Measurements from ENCODE around the gene LYPD5. TPM values are rescaled to one million over a fixed set of nuclear protein-coding genes. Genes with fewer than 3 reads are reported as not detected.

The LYPD5 gene
- total and polyA plus RNA-seq, 8 donors = 0.43 to 3.9 (median 1.6) TPM; not detected in 4

- TF ChIP-seq EP300 (IDR thresholded peaks at IDR 0.05) = no peak
- peaks cover 6 to 20% (median 15%) of the 10 kb centered on the region in 4 donors for H3K4me1 ChIP-seq
- H3K9me3 ChIP-seq = peaks cover 0 to 13% (median 0%) of the 10 kb centered on the region in 4 donors
- peak overlapping the region in 2 of 5 donors; percentile 25 to 42 for H3K27ac ChIP-seq
- peaks cover 0 to 4% (median 0%) of the 10 kb centered on the region in 4 donors for H3K36me3 ChIP-seq
- peaks cover 0 to 63% (median 8%) of the 10 kb centered on the region in 3 donors for H3K27me3 ChIP-seq
- H3K4me3 ChIP-seq = no peak overlapping the region
- intact Hi-C loops (cut with DNase I; ENCODE audit: low total_unique reads) = no loop called here
- DNase-seq = peak in 1 of 2 donors; percentile 66
- 50 to 70% (median 63%) methylated on average over 4 to 6 of the region's 6 CpGs for WGBS, 5 donors
Measured at GRCh38 chr19:43799502-43800142, 2.6 kb downstream of the LYPD5 start.

DNA sequence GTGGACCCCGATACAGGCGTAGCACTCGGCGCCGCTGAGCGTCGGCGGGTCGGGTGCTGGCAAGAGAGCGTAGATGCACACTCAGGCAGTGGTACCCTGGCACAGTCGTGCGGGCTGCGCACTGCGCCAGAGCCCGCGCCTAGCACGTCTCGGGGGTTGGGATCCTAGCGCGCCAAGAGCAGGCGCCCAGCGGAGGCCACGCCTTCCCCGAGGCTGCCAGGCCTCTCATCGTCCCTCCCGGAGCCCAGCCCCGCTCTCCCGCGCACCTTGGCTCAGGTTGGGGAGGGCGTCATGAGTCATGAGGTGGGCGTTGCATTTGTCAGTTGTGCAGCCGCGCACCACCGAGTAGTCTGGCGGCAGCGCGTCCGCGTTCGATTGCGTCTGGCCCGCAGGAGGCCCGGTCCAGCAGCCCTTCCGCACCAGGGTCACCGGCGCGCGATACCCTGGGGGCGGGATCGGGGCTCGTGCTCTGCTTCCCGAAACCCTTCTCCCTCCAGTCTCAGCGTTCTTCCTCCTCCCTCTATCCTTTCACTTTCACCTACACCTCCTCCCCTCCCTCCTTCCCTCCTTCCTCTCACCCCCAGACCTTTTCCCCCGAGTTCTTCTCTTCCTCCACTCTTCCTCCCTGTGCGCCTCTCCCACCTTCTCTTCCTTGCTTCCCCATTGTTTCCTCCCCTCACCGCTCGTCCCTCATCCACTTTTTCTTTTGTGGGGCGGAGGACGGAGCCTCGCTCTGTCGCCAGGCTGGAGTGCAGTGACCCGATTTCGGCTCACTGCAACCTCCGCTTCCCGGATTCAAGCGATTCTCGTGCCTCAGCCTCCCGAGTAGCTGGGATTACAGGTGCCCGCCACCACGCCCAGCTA, 3.5 kb downstream of the LYPD5 start:
- peaks cover 6 to 20% (median 15%) of the 10 kb centered on the region in 4 donors for H3K4me1 ChIP-seq
- DNase-seq = peak; percentile 62 to 93
- H3K4me3 ChIP-seq = peak overlapping the region; percentile 42 to 59 (median 48)
- H3K9me3 ChIP-seq = peaks cover 0 to 13% (median 0%) of the 10 kb centered on the region in 4 donors
- TF ChIP-seq POLR2AphosphoS5 (IDR thresholded peaks at IDR 0.05) = peak in 2 of 3 donors; percentile 21 to 49
- no peak for TF ChIP-seq POLR2A (IDR thresholded peaks at IDR 0.05)
- intact Hi-C loops (cut with DNase I; ENCODE audit: low total_unique reads) = no loop called here
- peaks cover 0 to 4% (median 0%) of the 10 kb centered on the region in 4 donors for H3K36me3 ChIP-seq
- peaks cover 0 to 69% (median 9%) of the 10 kb centered on the region in 3 donors for H3K27me3 ChIP-seq
- H3K27ac ChIP-seq = peak overlapping the region in 2 of 5 donors; percentile 25 to 42
- 14 to 27% (median 18%) methylated on average over 42 to 70 of the region's 70 CpGs for WGBS, 5 donors

DNA sequence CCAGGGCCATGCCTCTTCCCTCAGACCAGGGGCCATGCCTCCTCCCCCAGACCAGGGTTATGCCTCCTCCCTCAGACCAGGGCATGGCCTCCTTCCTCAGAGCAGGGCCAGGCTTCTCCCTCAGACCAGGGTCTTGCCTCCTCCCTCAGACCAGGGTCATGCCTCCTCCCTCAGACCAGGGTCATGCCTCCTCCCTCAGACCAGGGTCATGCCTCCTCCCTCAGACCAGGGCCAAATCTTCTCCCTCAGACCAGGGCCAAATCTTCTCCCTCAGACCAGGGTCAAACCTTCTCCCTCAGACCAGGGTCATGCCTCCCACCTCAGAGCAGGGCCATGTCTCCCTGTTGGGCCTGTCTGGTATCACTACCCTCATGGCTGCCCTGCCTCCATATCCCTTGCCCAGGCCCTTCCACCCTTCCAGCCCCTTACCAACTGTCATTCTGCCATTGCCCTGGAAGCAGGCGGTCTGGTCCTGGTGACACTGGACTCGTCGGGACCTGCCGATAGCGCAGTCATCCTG, 4.2 kb downstream of the LYPD5 start:
- H3K36me3 ChIP-seq = peaks cover 0 to 4% (median 0%) of the 10 kb centered on the region in 4 donors
- H3K27ac ChIP-seq = peak overlapping the region in 1 of 5 donors; percentile 25
- WGBS, 5 donors = 18 to 49% (median 38%) methylated on average over 5 of the region's 5 CpGs
- intact Hi-C loops (cut with DNase I; ENCODE audit: low total_unique reads) = no loop called here
- peaks cover 0 to 13% (median 0%) of the 10 kb centered on the region in 4 donors for H3K9me3 ChIP-seq
- H3K4me3 ChIP-seq = peak overlapping the region; percentile 42 to 59 (median 48)
- H3K27me3 ChIP-seq = peaks cover 0 to 76% (median 11%) of the 10 kb centered on the region in 3 donors
- TF ChIP-seq, protein P1, sequence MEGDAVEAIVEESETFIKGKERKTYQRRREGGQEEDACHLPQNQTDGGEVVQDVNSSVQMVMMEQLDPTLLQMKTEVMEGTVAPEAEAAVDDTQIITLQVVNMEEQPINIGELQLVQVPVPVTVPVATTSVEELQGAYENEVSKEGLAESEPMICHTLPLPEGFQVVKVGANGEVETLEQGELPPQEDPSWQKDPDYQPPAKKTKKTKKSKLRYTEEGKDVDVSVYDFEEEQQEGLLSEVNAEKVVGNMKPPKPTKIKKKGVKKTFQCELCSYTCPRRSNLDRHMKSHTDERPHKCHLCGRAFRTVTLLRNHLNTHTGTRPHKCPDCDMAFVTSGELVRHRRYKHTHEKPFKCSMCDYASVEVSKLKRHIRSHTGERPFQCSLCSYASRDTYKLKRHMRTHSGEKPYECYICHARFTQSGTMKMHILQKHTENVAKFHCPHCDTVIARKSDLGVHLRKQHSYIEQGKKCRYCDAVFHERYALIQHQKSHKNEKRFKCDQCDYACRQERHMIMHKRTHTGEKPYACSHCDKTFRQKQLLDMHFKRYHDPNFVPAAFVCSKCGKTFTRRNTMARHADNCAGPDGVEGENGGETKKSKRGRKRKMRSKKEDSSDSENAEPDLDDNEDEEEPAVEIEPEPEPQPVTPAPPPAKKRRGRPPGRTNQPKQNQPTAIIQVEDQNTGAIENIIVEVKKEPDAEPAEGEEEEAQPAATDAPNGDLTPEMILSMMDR (IDR thresholded peaks at IDR 0.05) = no peak
- TF ChIP-seq EP300 (IDR thresholded peaks at IDR 0.05) (no peak), POLR2A (IDR thresholded peaks at IDR 0.05) (no peak)
- DNase-seq = no peak
- peaks cover 6 to 20% (median 15%) of the 10 kb centered on the region in 4 donors for H3K4me1 ChIP-seq

DNA sequence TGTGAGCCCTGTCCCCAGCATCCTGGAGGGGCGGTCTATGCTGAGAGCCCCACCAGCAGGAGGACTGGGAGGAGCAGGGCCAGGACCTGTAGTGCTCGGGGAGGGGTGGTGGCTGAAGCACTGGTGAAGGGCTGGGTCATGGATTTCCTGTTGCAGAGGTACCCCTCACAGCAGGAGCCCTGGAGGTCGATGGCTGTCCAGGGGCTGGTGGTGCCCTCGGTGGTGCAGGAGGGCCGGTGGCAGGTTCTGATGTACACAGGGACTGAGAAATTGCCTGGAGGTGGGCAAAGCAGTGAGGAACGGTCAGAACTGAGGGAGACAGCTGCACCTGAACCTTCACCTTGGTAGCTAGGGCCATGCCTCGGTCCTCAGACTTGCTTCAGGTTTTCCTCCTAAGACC, 4.7 kb downstream of the LYPD5 start:
- no peak for DNase-seq
- Histone ChIP-seq H3K36me3 (peaks cover 0 to 4% (median 0%) of the 10 kb centered on the region in 4 donors), H3K4me1 (peaks cover 6 to 20% (median 15%) of the 10 kb centered on the region in 4 donors), H3K9me3 (peaks cover 0 to 13% (median 0%) of the 10 kb centered on the region in 4 donors), H3K4me3 (no peak overlapping the region), H3K27me3 (peaks cover 0 to 79% (median 11%) of the 10 kb centered on the region in 3 donors), H3K27ac (no peak overlapping the region)
- 87 to 100% (median 90%) methylated on average over 3 to 7 of the region's 7 CpGs for WGBS, 5 donors
- TF ChIP-seq EP300 (IDR thresholded peaks at IDR 0.05) (no peak), POLR2A (IDR thresholded peaks at IDR 0.05) (no peak), POLR2AphosphoS5 (IDR thresholded peaks at IDR 0.05) (no peak)
- TF ChIP-seq, protein P1 (IDR thresholded peaks at IDR 0.05) = no peak
- intact Hi-C loops (cut with DNase I; ENCODE audit: low total_unique reads) = no loop called here

GRCh38 chr19:43797118-43797517, 5.1 kb downstream of the LYPD5 start:
- H3K27me3 ChIP-seq = peaks cover 0 to 74% (median 11%) of the 10 kb centered on the region in 3 donors
- intact Hi-C loops (cut with DNase I; ENCODE audit: low total_unique reads) = no loop called here
- peaks cover 0 to 13% (median 0%) of the 10 kb centered on the region in 4 donors for H3K9me3 ChIP-seq
- TF ChIP-seq EP300 (IDR thresholded peaks at IDR 0.05) = no peak
- TF ChIP-seq, protein P1 (IDR thresholded peaks at IDR 0.05) = no peak
- TF ChIP-seq POLR2A (IDR thresholded peaks at IDR 0.05) = no peak
- no peak for TF ChIP-seq POLR2AphosphoS5 (IDR thresholded peaks at IDR 0.05)
- H3K27ac ChIP-seq = no peak overlapping the region
- peaks cover 0 to 4% (median 0%) of the 10 kb centered on the region in 4 donors for H3K36me3 ChIP-seq
- H3K4me3 ChIP-seq = no peak overlapping the region
- DNase-seq = no peak
- H3K4me1 ChIP-seq = peaks cover 6 to 20% (median 15%) of the 10 kb centered on the region in 4 donors
- 46 to 73% (median 68%) methylated on average over 6 of the region's 6 CpGs for WGBS, 5 donors
